T47D (cell line): ENCODE data around the gene FGFR2.

Experiments
- DNase-seq, 2 experiments: peaks; one replicate each; pipeline versions ENCODE4 v3.0.0 to v3.0.0-alpha.2; 2011 to 2012; ENCODE audit warnings: low read depth in 1 of 2, low spot score in 1 of 2
- JUND ChIP-seq: IDR thresholded peaks from 2 replicates; pipeline ENCODE4 v1.6.1; 2012; ENCODE audit warnings: low read depth
- in situ Hi-C: cut with HindIII; loops from 2 replicates; pipeline ENCODE4 v1.10.0; 2016; ENCODE audit warnings: low sequenced_read_pairs, low pct_unique_long_range_greater_than_20kb

The FGFR2 gene

DNA sequence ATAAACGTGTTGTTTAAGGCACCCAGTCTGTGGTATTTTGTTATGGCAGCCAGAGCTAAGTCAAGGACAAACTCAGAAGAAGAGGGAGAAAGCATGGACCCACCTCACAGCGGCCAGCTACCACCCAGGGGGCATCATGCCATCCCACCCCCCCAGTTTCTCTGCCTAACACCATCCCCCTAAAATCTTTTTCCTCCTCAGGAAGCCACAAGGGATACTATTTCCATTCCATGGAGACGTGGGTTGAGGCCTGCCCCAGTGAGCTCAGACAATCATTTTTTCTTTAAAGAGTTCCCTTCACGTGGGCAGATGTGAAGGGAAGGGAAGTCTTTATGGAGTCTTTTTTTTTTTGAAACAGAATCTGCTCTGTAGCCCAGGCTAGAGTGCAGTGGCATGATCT is 131.8 kb downstream of the FGFR2 start:
- DNase-seq = no peak
- TF ChIP-seq JUND = no peak
- in situ Hi-C loops = no loop called here

DNA sequence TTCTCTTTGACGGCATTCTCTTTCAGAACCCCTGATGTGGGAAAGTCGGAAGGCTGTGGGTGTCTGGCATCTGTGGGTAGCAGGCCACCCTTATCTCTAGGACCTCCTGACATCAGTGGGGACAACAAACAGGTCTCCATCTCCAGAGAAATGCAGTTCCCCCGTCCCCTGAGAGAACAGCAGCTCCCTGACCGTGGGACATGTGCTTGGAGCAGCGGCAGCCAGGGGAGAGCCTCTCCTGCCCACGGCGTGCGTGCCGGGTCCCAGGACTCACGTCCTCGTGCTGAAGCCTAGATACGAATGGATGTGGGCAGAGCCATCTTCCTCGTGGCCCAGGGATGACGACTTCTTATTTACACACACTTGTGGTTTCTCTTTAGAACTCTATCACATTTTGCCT is 133.0 kb downstream of the FGFR2 start:
- TF ChIP-seq JUND = no peak
- no peak for DNase-seq
- in situ Hi-C loops = no loop called here

DNA sequence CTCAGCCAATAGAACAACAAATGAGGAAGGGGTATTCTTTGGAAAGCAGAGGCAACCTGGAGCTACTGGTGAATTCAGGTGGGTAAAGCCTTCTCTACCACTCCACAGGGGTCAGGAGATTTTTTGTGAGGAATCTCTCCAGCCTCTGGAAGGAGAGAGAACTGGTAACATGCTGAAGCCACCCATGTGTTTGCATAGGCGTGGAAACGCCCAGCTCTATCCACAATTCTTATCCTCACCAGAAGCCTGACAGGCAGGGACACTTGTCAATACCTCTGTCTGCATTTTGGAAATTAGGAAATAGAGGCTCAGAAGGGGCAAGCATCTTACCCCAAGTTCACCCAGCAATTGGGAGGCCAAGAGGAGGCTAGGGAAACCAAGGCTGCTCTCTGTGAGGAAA is 133.7 kb downstream of the FGFR2 start:
- in situ Hi-C loops = no loop called here
- no peak for TF ChIP-seq JUND
- DNase-seq = no peak

DNA sequence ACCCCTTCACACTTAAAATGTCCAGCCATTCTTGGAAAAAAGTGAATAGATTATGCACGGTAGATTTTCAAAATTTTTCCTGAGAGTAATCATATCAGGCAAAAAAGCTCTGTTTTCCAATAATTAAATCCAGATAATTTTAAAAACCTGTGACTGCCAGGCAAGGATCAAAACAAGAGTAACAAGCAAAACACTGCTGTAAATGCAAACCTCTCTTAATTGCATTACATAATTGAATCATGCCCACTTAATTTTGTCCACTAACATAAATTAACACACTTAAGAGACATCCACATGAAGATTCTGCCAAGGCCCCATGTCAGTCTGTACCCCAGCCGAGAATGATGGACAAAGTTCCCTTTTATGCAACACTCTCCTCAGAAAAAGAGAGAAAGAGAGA is 135.3 kb downstream of the FGFR2 start:
- TF ChIP-seq JUND = no peak
- in situ Hi-C loops = no loop called here
- DNase-seq = no peak

DNA sequence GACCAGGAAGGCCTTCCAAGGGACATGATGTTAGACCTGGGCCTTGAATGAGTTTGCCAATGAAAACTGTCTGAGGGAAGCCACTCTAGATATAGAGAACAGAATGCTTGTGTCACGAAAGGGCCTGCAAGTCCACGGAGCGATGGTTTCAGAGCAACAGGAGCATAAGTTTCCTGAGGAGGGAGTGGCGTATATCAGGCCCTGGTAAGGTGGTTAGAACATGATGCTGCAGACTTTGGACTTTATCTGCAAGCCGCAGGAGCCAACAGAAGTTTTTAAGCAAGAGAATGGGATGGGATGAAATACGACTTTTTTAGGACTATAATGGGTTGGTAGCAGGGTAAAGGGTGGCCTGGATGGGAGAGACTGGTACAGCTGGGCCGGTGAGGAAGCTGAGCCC is 136.0 kb downstream of the FGFR2 start:
- TF ChIP-seq JUND = no peak
- in situ Hi-C loops = no loop called here
- no peak for DNase-seq

DNA sequence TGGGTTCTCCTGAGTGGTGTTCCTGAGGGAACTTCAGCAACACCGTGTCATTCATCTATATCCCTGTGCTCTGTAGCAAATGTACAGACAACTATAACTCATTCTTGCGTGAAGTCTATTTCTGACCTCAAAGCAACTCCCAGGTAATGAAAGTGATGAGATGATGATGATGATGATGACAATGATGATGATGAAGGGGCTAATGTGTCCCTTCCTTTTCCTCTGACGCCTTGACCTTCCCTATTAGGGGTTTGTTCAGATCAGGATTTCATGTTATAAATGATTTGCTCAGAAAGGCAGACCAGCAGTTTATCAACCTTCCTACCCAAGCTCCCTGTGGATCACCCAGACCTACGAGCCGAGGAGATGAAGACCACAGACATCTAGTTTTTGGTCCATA is 136.9 kb downstream of the FGFR2 start:
- in situ Hi-C loops = no loop called here
- TF ChIP-seq JUND = no peak
- no peak for DNase-seq

DNA sequence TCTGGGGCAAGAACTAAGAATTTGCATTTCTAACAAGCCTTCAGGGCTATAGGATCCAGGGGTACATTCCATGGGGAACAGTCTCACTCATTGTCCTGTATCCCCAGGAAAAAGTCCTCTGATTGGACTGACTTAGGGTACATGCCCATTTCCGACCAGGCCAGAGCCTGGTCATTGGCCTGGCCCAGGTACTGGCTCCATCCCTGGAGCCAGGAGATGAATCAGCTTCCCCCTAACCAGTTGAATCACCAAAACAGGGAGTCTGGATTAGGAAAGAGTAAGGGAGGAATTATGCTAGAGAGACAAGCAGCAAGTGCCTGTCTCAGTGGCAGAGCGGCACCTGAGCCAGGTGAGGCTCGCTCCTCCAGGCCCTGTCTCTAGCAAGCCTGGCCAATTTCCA is 137.5 kb downstream of the FGFR2 start:
- no peak for DNase-seq
- in situ Hi-C loops = no loop called here
- no peak for TF ChIP-seq JUND

DNA sequence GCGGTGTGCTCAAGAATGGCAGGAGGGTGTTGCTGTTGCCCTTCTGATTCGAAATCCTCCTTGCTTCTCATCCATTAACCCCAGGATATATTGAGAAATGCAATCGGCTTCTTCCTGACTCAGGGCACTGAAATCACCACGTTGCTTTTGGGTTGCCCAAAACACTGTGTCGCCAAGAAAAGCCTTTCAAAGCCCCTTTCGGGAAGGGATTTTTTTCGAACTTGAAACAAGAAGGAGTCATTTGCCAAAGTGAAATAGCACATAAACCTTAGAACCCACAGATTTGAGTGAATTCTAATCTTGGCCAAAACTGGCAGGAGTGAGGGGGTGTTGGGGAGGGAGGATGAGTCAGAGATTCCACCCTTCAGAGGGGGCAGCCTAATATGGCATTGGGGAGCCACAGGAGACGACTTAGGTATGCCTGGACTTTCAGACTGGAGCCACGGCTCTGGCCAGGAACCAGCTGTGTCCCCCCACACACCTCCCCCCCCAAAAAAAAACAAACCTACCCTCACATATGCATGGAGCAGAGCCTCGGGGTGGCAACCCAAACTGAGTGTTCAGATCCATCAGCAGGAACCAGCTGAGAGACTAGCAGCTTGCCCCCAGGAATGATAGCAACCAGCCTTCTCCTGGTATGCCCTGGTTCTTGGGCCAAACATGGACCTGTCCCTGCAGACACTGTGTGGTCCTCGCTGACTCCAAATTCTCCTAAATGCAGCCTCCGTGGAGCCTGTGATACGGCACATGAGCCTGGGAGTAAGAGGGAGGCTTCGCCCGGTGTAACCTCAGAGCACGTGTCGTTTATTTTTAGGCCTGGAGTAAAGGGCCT is 138.4 kb downstream of the FGFR2 start:
- no peak for TF ChIP-seq JUND
- DNase-seq = no peak
- in situ Hi-C loops = no loop called here

DNA sequence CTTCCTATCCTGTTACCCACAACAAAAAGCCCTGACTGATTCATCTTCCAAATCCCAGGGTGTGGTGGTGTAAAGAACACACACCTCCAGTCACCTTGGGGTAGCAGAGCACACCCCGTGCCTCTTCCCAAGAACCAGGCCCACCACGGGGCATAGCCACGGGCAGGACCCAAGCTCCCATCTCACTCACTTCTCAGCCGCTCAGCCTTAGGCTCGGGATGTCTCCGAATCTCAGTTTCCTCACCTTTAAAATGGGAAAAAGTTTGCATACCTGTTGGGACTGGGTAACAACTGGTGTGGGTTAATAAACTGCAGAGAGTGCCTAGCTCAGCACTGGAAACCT is 139.0 kb downstream of the FGFR2 start:
- no peak for TF ChIP-seq JUND
- in situ Hi-C loops = no loop called here

DNA sequence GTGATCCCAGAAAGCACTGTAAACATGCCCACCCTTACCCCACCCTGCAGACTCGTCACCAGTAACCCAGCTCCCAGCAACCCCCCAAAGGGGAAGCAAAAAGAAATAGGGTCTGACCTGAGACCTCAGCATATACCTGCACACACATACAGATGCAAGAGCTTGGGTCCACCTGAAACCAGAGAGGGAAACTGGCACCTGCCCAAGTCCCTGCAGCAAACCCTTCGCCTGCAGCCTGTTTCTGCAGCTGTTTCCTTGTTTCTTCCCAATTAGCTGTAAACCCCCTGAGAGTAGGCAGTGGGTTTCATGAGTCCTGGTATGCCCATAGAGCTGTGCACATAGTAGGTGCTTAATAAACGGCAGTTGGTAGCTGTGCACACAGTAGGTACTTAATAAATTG is 140.5 kb downstream of the FGFR2 start:
- TF ChIP-seq JUND = no peak
- no peak for DNase-seq
- in situ Hi-C loops = no loop called here

More for the DNA sequence above, 139.0 kb downstream of the FGFR2 start:
- no peak for DNase-seq

DNA sequence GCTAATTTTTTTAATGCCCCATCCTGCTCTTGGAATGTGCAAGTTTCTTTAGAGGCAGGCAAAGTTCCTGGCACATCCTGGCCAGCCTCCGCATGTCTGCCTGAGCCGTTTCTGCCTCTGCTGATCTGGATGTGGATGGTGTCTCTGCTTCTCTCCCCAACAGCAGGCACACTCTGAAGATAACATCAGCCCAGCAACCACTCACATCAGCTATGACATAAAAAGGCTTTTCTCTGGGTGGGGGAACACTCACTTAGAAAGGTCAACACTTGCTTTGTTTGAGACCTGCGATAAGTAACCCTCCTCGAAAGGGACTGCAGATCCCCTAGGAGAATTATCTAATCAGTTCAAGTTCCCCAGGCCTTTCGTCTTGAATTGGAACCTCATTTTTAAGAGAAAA is 142.9 kb downstream of the FGFR2 start:
- TF ChIP-seq JUND = no peak
- in situ Hi-C loops = no loop called here
- no peak for DNase-seq

DNA sequence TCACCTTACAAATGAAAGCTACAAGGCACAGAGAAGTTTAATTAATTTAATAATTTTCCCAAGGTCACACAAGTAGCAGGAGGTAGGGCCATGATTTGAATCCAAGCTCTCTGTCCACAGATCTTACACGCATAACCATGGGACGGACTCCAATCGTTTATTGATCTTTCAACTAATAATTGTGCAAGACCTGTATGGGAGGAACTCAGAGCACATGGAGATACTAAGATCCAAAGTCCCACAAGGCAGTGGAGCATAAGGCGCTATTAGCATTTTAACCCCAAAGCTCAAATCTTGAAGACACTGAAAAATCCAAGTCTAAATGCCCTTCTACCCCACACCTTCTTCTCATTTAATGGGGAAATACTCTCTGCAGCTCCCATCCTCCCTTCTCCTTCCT is 143.5 kb downstream of the FGFR2 start:
- no peak for DNase-seq
- in situ Hi-C loops = no loop called here
- no peak for TF ChIP-seq JUND

DNA sequence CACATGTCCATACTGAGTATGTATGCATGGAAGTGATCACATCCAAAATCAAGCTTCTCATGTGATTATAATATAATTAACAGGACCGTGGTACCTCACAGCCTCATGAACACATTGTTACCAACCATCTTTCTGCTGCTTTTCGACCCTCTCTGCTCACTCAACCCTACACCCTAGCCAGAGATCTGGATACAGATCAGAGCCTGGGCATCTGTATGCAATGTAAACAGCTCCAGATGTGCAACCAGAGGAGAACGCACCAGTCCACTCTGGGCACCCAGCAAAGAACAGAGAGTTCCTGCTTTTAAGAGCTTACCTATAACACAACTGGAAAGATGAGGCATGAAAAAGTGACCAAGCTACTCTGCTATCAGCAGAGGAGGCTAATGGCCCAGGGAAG is 145.1 kb downstream of the FGFR2 start:
- in situ Hi-C loops = no loop called here
- no peak for DNase-seq
- no peak for TF ChIP-seq JUND

DNA sequence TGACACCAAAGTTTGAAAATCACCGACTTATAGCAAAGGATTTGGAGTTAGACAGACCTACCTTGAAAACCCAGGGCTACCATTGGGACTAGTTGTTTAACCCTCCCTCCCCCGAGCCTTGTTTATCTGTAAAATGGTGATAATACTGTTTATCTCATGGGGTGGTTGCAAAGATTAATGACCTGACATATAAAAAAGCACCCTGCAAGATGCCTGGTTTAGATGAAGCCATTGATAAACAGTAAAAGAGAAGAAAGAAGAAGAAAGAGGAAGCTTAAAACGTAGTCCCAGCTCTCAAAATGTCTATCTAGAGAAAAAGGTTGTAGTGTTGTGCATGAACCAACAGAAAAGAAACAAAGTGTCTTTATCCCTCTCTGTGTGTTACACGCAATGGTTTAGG is 145.7 kb downstream of the FGFR2 start:
- in situ Hi-C loops = no loop called here
- no peak for DNase-seq
- no peak for TF ChIP-seq JUND
